ENCODE measurements around the gene PLXNA1.

DNA sequence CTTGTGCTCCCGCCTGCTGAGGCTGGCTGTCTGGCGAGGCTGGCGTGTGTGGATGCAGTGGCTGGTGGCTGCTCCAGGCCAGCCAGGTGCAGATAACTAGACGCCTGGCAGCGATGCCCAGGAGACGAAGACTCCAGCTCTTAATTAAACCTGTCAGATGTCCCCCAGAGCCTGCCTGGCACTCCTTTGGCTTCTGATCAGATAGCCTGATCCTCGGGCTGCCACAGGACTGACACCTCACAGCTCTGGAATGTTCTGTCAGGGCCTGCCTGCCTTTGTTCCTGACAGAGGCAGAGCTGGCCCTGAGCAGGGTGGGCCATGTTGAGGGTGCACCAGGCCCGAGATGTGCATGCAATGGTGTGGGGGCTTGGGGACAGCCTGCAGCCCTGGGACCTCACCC lies 36.5 kb downstream of the PLXNA1 start:
- TF ChIP-seq, protein P1, sequence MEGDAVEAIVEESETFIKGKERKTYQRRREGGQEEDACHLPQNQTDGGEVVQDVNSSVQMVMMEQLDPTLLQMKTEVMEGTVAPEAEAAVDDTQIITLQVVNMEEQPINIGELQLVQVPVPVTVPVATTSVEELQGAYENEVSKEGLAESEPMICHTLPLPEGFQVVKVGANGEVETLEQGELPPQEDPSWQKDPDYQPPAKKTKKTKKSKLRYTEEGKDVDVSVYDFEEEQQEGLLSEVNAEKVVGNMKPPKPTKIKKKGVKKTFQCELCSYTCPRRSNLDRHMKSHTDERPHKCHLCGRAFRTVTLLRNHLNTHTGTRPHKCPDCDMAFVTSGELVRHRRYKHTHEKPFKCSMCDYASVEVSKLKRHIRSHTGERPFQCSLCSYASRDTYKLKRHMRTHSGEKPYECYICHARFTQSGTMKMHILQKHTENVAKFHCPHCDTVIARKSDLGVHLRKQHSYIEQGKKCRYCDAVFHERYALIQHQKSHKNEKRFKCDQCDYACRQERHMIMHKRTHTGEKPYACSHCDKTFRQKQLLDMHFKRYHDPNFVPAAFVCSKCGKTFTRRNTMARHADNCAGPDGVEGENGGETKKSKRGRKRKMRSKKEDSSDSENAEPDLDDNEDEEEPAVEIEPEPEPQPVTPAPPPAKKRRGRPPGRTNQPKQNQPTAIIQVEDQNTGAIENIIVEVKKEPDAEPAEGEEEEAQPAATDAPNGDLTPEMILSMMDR (IDR thresholded peaks at IDR 0.05), result no peak
- TF ChIP-seq POLR2A (IDR thresholded peaks at IDR 0.05), result no peak
- no peak for TF ChIP-seq POLR2AphosphoS5 (IDR thresholded peaks at IDR 0.05)
